GM12878 (cell line): ENCODE measurements around the gene TOMM40L. TPM values are rescaled to one million over a fixed set of nuclear protein-coding genes. Genes with fewer than 3 reads are reported as not detected.

ENCODE experiments used
- ATAC-seq: fragments of 200-7000 bp; cut with Tn5 transposase; 3 replicates; pipeline ENCODE4 v1.9.1; 2020; ENCODE audit warnings: mild to moderate bottlenecking, moderate library complexity
- BruUV-seq: library from RNA; stranded (reverse); fragments of 400-500 nt; replicated peaks from 2 replicates; lab custom pipeline; 2021; lab: Mats Ljungman, UMichigan
- CTCF ChIA-PET: fragments of 300-600 bp; sonication (Branson Sonifier 250); formaldehyde crosslinking; extraction: SDS; loops from one replicate; lab custom pipeline; 2021; ENCODE audit warnings: inconsistent platforms; lab: Yijun Ruan, JAX
- POLR2A ChIA-PET: fragments of 350-600 bp; formaldehyde crosslinking; extraction: SDS; loops from one replicate; lab custom pipeline; 2021; ENCODE audit warnings: inconsistent platforms; lab: Charles Lee
- RAD21 ChIA-PET: fragments of 300-600 bp; sonication (Branson Sonifier 250); formaldehyde crosslinking; loops from one replicate; lab custom pipeline; 2023; ENCODE audit warnings: antibody characterized with exemption; ENCODE audit not compliant: unreplicated experiment; lab: Charles Lee
- SMC1A ChIA-PET: fragments of 300-600 bp; sonication (Branson Sonifier 250); formaldehyde crosslinking; loops from one replicate; lab custom pipeline; 2023; ENCODE audit not compliant: unreplicated experiment, uncharacterized antibody; lab: Charles Lee
- DNase-seq: peaks from one replicate; pipeline ENCODE4 v3.0.0-alpha.2; 2011; ENCODE audit warnings: low read depth, low spot score
- FAIRE-seq: peaks from 3 replicates; lab custom pipeline; 2011; peaks lifted over from hg19 to GRCh38; lab: Jason Lieb, UNC
- H2AFZ ChIP-seq: 2 replicates; pipeline ENCODE4 v1.6.0; 2011; ENCODE audit warnings: low read depth, low read length, control low read depth; ENCODE audit not compliant: control insufficient read depth
- H3K27ac ChIP-seq: 2 replicates; pipeline ENCODE4 v1.5.1; 2011; ENCODE audit warnings: control low read depth; ENCODE audit not compliant: control insufficient read depth, insufficient read depth
- H3K27me3 ChIP-seq, 2 experiments: replicated peaks in 1 of 2; 2 replicates each; pipeline versions ENCODE4 v1.6.0 to v1.6.1; 2011; ENCODE audit warnings: low read length in 1 of 2; ENCODE audit not compliant: control insufficient read depth in 2 of 2, insufficient read depth in 2 of 2
- H3K36me3 ChIP-seq, 2 experiments: 2 replicates each; pipeline ENCODE4 v1.5.1; 2011; ENCODE audit warnings: low read length in 1 of 2; ENCODE audit not compliant: control insufficient read depth in 2 of 2, insufficient read depth in 2 of 2
- H3K4me1 ChIP-seq: 2 replicates; pipeline ENCODE4 v1.6.1; 2011; ENCODE audit warnings: mild to moderate bottlenecking, low read length, moderate library complexity, mixed read lengths; ENCODE audit not compliant: control insufficient read depth, insufficient read depth
- H3K4me2 ChIP-seq: 2 replicates; pipeline ENCODE4 v1.6.0; 2011; ENCODE audit warnings: control low read depth; ENCODE audit not compliant: control insufficient read depth, insufficient read depth
- H3K4me3 ChIP-seq: fragments of 200-600 bp; sonication (generic); 2 replicates; pipeline ENCODE4 v1.5.1; 2016
- H3K79me2 ChIP-seq: 2 replicates; pipeline ENCODE4 v1.6.0; 2011; ENCODE audit warnings: low read length; ENCODE audit not compliant: control insufficient read depth, insufficient read depth
- H3K9ac ChIP-seq: 2 replicates; pipeline ENCODE4 v1.8.0; 2011; ENCODE audit warnings: low read length, control low read depth, mixed read lengths; ENCODE audit not compliant: control insufficient read depth, insufficient read depth
- H3K9me3 ChIP-seq: replicated peaks from 3 replicates; pipeline ENCODE4 v1.5.1; 2011; ENCODE audit warnings: mild to moderate bottlenecking, low read length; ENCODE audit not compliant: control insufficient read depth, insufficient read depth
- H4K20me1 ChIP-seq: 2 replicates; pipeline ENCODE4 v1.6.0; 2011; ENCODE audit not compliant: control insufficient read depth, insufficient read depth
- ATF7 ChIP-seq: fragments of 450-650 bp; IDR thresholded peaks from 2 replicates; pipeline ENCODE4 v1.6.1; 2016; ENCODE audit warnings: low read depth, mild to moderate bottlenecking
- BACH1 ChIP-seq: fragments of 450-650 bp; IDR thresholded peaks from 2 replicates; pipeline ENCODE4 v1.6.1; 2017; ENCODE audit warnings: mild to moderate bottlenecking, borderline replicate concordance
- CBX3 ChIP-seq: fragments of 200-600 bp; sonication (generic); IDR thresholded peaks from 2 replicates; pipeline ENCODE4 v1.6.1; 2016; ENCODE audit warnings: low read depth, borderline replicate concordance
- CHD1 ChIP-seq: IDR thresholded peaks from 2 replicates; pipeline ENCODE4 v1.6.1; 2012; ENCODE audit warnings: low read depth, low read length, improper control_type of control experiment
- CREB1 ChIP-seq: IDR thresholded peaks from 2 replicates; pipeline ENCODE4 v1.6.1; 2012; ENCODE audit warnings: low read depth, mild to moderate bottlenecking, inconsistent platforms
- DPF2 ChIP-seq: fragments of 450-650 bp; IDR thresholded peaks from 2 replicates; pipeline ENCODE4 v1.6.1; 2017; ENCODE audit warnings: mild to moderate bottlenecking
- GABPA ChIP-seq: IDR thresholded peaks from 2 replicates; pipeline ENCODE4 v1.6.1; 2014; ENCODE audit warnings: antibody characterized with exemption, low read depth, mild to moderate bottlenecking, inconsistent platforms
- HDAC2 ChIP-seq: fragments of 200-600 bp; sonication (generic); IDR thresholded peaks from 2 replicates; pipeline ENCODE4 v1.6.1; 2017
- HDAC6 ChIP-seq: fragments of 200-600 bp; sonication (generic); IDR thresholded peaks from one replicate; pipeline ENCODE4 v1.8.0; 2017; ENCODE audit warnings: antibody characterized with exemption; ENCODE audit not compliant: unreplicated experiment
- KLF5 ChIP-seq: fragments of 450-650 bp; IDR thresholded peaks from 2 replicates; pipeline ENCODE4 v1.6.1; 2014; ENCODE audit warnings: mild to moderate bottlenecking; ENCODE audit not compliant: partially characterized antibody
- MYB ChIP-seq: fragments of 150-350 bp; IDR thresholded peaks from 2 replicates; pipeline ENCODE4 v1.6.1; 2014; ENCODE audit warnings: mild to moderate bottlenecking, low read depth, low read length, borderline replicate concordance
- POLR2AphosphoS5 ChIP-seq: IDR thresholded peaks from 2 replicates; pipeline ENCODE4 v1.6.1; 2011; ENCODE audit warnings: mild to moderate bottlenecking, low read length, inconsistent platforms
- SIN3A ChIP-seq: IDR thresholded peaks from 2 replicates; pipeline ENCODE4 v1.6.1; 2012; ENCODE audit warnings: low read depth, low read length, improper control_type of control experiment
- SMAD1 ChIP-seq: fragments of 450-650 bp; IDR thresholded peaks from 2 replicates; pipeline ENCODE4 v1.6.1; 2018; ENCODE audit warnings: mild to moderate bottlenecking, low read depth; ENCODE audit not compliant: partially characterized antibody
- SP1 ChIP-seq: IDR thresholded peaks from one replicate; pipeline ENCODE4 v1.6.1; 2011; ENCODE audit warnings: low read depth, low read length
- SPI1 ChIP-seq: IDR thresholded peaks from 2 replicates; pipeline ENCODE4 v1.6.1; 2011; ENCODE audit warnings: low read depth, mild to moderate bottlenecking, low read length, moderate library complexity, borderline replicate concordance; ENCODE audit not compliant: insufficient read depth
- YBX1 ChIP-seq: fragments of 450-650 bp; IDR thresholded peaks from 2 replicates; pipeline ENCODE4 v1.6.1; 2016; ENCODE audit warnings: antibody characterized with exemption
- WGBS: methylation state at CpG from one replicate; pipeline ENCODE4 v1.1.6; 2016; ENCODE audit warnings: low lambda C conversion rate; ENCODE audit not compliant: insufficient replicate concordance, insufficient coverage; ENCODE audit errors: missing lambda C conversion rate; 5-methylcytosine and 5-hydroxymethylcytosine counted together
- in situ Hi-C: fragments of 300-500 bp; cut with MboI; formaldehyde crosslinking; loops from 9 replicates; pipeline ENCODE4 v1.14.3; 2018; ENCODE audit warnings: mixed read lengths
- intact Hi-C: fragments of 100-400 bp; cut with micrococcal nuclease; formaldehyde crosslinking; loops from one replicate; pipeline ENCODE4 v1.14.2; 2022; ENCODE audit not compliant: unreplicated experiment
- polyA plus RNA-seq, 11 experiments: library from polyadenylated mRNA; depleted of rRNA in 4 of 11; unstranded in 6 of 11; stranded (reverse) in 5 of 11; fragments of >200 nt; fragmentation: Nextera tagmentation in 4 of 11; fragmentation: Illumina TruSeq in 1 of 11; extraction: Ambion mirVana in 4 of 11; extraction: Trizol in 1 of 11; gene quantifications; 1 replicate in 1 of 11; 2 replicates in 10 of 11; pipeline versions ENCODE4 v1.2.1 to v1.2.3, GENCODE V29; 2011 to 2016; ENCODE audit warnings: inconsistent platforms in 2 of 11, missing spikeins in 2 of 11, low read depth in 1 of 11
- total RNA-seq, 4 experiments: library from RNA; depleted of rRNA in 3 of 4; stranded (reverse); fragments of >200 nt in 3 of 4; fragmentation: Illumina TruSeq in 1 of 4; extraction: Trizol in 1 of 4; gene quantifications; 2 replicates each; pipeline versions ENCODE4 v1.2.1 to v1.2.3, GENCODE V29; 2013 to 2021
- TF ChIP-seq, protein P1 (sequence below): IDR thresholded peaks from 2 replicates; pipeline ENCODE4 v1.6.1; 2011; ENCODE audit warnings: borderline replicate concordance, low read depth, mild to moderate bottlenecking, moderate library complexity, low read length; ENCODE audit not compliant: insufficient read depth, poor library complexity, severe bottlenecking
- TF ChIP-seq, protein P2 (sequence below), 3 experiments: IDR thresholded peaks in 2 of 3; conservative IDR thresholded peaks in 1 of 3; 2 replicates each; pipeline ENCODE4 v1.5.1; 2011; ENCODE audit warnings: low read depth in 3 of 3, low read length in 3 of 3, mild to moderate bottlenecking in 3 of 3, control low read depth in 2 of 3, moderate library complexity in 2 of 3, inconsistent platforms in 1 of 3, mixed read lengths in 1 of 3; ENCODE audit not compliant: control insufficient read depth in 2 of 3, insufficient read depth in 1 of 3; ENCODE audit errors: extremely low read depth in 1 of 3

TOMM40L gene
- total and polyA plus RNA-seq, 10 of the 15 experiments (the other 5 are each of a cell fraction or from before 2014, with no cell fraction given): 5.9 to 21.6 (median 15.7) TPM

DNA sequence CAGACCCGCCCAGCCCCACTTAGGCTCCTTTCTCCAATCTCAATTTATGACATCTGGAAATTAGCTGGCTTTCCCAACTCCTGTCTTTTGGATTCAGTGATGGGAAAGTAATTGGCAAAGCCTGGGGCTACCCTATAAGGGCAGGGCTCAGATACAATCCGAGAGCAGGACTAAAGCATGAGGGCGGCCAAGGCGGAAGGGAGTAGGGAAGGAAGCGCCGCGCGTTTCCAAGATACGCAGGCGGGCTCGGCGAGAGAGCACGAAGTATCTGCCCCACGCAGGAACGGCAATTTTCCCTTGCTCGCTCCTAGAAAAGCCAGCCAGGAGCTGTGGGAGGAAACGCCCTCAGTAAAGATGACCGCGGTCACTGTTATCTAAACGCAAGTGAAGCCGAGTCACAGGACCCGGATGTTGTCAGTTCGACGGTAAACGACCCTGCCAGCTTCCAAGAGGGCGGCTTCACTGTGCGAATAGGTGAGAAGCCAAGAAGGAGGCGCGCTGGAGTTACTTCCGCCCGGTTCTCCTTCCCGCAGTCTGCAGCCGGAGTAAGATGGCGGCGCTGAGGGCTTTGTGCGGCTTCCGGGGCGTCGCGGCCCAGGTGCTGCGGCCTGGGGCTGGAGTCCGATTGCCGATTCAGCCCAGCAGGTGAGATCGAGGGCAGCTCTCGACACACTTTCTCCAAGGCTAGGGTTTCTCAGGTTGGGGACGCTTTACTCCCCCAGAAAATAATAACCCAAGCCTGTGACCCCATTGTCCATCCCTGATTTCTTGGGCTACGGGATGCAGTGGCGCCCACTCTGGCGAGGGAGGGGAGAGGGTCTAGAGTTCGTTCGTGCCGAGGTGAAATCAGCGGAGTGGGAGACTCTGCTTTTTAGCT lies 23.8 kb upstream of the TOMM40L start, which contains the start of gene NDUFS2:
Gene NDUFS2, plus strand, starts transcription at position 532 of the 877 bp plus-strand sequence. Its CDS starts 19 bp downstream, at position 551.
- peak within 1 kb of the TSS; percentile 94 for H3K9ac ChIP-seq
- FAIRE-seq: peak; percentile 99
- in situ Hi-C loops: no loop called here
- TF ChIP-seq ATF7: peak; percentile 48; the same call in 1 of the 2 replicates
- TF ChIP-seq DPF2: peak; percentile 56
- peak; percentile 37 for TF ChIP-seq SP1
- TF ChIP-seq SMAD1: no peak
- TF ChIP-seq GABPA: peak; percentile 94
- 0 out of 2 replicates have a peak, but pooled peaks have one; percentile 5 for TF ChIP-seq SPI1
- TF ChIP-seq MYB: 0 out of 2 replicates have a peak, but pooled peaks have one; percentile 26
- TF ChIP-seq POLR2AphosphoS5: peak; percentile 87
- TF ChIP-seq, protein P1, sequence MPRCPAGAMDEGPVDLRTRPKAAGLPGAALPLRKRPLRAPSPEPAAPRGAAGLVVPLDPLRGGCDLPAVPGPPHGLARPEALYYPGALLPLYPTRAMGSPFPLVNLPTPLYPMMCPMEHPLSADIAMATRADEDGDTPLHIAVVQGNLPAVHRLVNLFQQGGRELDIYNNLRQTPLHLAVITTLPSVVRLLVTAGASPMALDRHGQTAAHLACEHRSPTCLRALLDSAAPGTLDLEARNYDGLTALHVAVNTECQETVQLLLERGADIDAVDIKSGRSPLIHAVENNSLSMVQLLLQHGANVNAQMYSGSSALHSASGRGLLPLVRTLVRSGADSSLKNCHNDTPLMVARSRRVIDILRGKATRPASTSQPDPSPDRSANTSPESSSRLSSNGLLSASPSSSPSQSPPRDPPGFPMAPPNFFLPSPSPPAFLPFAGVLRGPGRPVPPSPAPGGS: no peak
- peak; percentile 96 for TF ChIP-seq CREB1
- no peak for TF ChIP-seq CBX3
- TF ChIP-seq YBX1: no peak
- no peak for TF ChIP-seq HDAC6
- TF ChIP-seq, protein P2, sequence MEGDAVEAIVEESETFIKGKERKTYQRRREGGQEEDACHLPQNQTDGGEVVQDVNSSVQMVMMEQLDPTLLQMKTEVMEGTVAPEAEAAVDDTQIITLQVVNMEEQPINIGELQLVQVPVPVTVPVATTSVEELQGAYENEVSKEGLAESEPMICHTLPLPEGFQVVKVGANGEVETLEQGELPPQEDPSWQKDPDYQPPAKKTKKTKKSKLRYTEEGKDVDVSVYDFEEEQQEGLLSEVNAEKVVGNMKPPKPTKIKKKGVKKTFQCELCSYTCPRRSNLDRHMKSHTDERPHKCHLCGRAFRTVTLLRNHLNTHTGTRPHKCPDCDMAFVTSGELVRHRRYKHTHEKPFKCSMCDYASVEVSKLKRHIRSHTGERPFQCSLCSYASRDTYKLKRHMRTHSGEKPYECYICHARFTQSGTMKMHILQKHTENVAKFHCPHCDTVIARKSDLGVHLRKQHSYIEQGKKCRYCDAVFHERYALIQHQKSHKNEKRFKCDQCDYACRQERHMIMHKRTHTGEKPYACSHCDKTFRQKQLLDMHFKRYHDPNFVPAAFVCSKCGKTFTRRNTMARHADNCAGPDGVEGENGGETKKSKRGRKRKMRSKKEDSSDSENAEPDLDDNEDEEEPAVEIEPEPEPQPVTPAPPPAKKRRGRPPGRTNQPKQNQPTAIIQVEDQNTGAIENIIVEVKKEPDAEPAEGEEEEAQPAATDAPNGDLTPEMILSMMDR (IDR thresholded peaks at IDR 0.05 in 2 of 3, conservative IDR thresholded peaks at IDR 0.05 in 1 of 3; ENCODE audit: control insufficient read depth in 2 of 3, extremely low read depth in 1 of 3, insufficient read depth in 1 of 3, low read depth in 3 of 3, low read length in 3 of 3): peak in 1 of 3 experiments; percentile 5; a peak in 2 of 6 replicates
- TF ChIP-seq KLF5: peak; percentile 86
- 0 out of 2 replicates have a peak, but pooled peaks have one; percentile 81 for TF ChIP-seq CHD1
- no peak for TF ChIP-seq HDAC2
- TF ChIP-seq BACH1: 0 out of 2 replicates have a peak, but pooled peaks have one; percentile 35
- TF ChIP-seq SIN3A: peak; percentile 79; the same call in 1 of the 2 replicates

More for the DNA sequence above, 23.8 kb upstream of the TOMM40L start, which contains the start of gene NDUFS2:
- DNase-seq: peak; percentile 94
- H3K27ac ChIP-seq: peak within 1 kb of the TSS; percentile 86
- ChIA-PET POLR2A (interaction anchor here (0.5 to 3.0 kb wide), 17 partner anchors 8 to 192 kb away, joined by 3 to 24 read pairs (median 5); partner anchors contain the start of genes B4GALT3, CFAP126, FCER1G and PPOX), CTCF (interaction anchor here (0.7 to 13.6 kb wide), 17 partner anchors 9 to 226 kb away, joined by 3 to 385 read pairs (median 6); partner anchors contain the start of genes APOA2, FCER1G, PPOX and TOMM40L), SMC1A (interaction anchor here (0.6 to 8.1 kb wide), 21 partner anchors 9 to 189 kb away, joined by 3 to 66 read pairs (median 4); partner anchors contain the start of genes CFAP126, PPOX, SDHC and TOMM40L), RAD21 (interaction anchor here (0.8 to 6.6 kb wide), 10 partner anchors 11 to 181 kb away, joined by 3 to 72 read pairs (median 6); partner anchors contain the start of genes CFAP126, PPOX and TOMM40L)
- H2AFZ ChIP-seq: peak within 1 kb of the TSS; percentile 99
- H3K4me1 ChIP-seq: peaks cover 21% of the 10 kb centered on the region
- no peaks in the 10 kb centered on the region for H3K27me3 ChIP-seq
- no peaks in the 10 kb centered on the region for H4K20me1 ChIP-seq
- intact Hi-C loops: loop anchor here (2.0 kb wide), 1 partner anchor 23 kb away; no protein-coding TSS in a partner anchor
- peaks cover 0 to 8% of the 10 kb centered on the region in 2 experiments; a peak in 1 of 4 replicates for H3K36me3 ChIP-seq
- peak within 1 kb of the TSS; percentile 96 for H3K4me2 ChIP-seq
- H3K79me2 ChIP-seq: peaks cover 20% of the 10 kb centered on the region
- ATAC-seq: peak; percentile 99
- 7% methylated on average over 53 of the region's 53 CpGs for WGBS
- H3K9me3 ChIP-seq: no peaks in the 10 kb centered on the region
- BruUV-seq: no TSS peak
- H3K4me3 ChIP-seq: peak within 1 kb of the TSS; percentile 95
